HG02623 (cell line): ENCODE results near the gene UGGT1.

Experiments
- ATAC-seq: cut with Tn5 transposase; IDR thresholded peaks from one replicate; pipeline ENCODE4 v1.9.1; 2021; ENCODE audit warnings: moderate library complexity; ENCODE audit not compliant: unreplicated experiment

Gene UGGT1

DNA sequence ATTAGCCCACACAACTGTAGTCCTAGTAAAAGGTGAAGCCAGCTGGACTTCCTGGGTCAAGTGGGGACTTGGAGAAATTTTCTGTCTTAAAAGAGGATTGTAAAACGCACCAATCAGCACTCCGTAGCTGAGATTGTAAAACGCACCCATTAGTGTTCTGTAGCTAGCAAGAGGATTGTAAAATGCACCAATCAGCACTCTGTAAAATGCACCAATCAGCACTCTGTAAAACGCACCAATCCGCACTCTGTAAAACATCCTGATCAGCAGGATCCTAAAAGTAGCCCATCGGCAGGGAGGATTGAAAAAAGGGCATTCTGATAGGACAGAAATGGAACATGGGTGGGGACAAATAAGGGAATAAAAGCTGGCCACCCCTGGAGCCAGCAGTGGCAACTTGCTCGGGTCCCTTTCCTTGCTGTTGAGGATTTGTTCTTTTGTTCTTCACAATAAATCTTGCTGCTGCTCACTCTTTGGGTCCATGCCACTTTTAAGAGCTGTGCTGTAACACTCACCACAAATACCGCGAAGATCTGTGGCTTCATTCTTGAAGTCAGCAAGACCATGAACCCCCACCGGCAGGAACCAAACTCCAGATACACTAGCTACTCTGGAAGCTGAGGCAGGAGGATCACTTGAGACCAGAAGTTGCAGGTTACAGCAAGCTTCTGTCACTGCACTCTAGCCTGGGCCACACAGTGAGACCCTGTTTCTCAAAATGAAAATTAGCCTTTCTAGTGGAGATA, 125.1 kb downstream of the UGGT1 start:
- ATAC-seq = no peak

DNA sequence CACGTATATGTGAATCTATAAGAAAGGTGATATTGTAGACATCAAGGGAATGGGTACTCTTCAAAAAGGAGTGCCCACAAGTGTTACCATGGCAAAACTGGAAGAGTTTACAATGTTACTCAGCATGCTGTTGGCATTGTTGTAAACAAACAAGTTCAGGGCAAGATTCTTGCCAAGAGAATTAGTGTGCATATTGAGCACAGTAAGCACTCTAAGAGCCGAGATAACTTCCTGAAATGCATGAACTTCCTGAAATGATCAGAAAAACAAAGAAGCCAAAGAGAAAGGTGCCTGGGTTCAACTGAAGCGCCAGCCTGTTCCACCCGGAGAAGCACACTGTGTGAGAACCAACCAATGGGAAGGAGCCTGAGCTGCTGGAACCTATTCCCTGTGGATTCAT, 126.7 kb downstream of the UGGT1 start:
- no peak for ATAC-seq

- no peak for ATAC-seq
These were observed 128.9 kb downstream of the UGGT1 start for GRCh38 chr2:128219891-128220290.

DNA sequence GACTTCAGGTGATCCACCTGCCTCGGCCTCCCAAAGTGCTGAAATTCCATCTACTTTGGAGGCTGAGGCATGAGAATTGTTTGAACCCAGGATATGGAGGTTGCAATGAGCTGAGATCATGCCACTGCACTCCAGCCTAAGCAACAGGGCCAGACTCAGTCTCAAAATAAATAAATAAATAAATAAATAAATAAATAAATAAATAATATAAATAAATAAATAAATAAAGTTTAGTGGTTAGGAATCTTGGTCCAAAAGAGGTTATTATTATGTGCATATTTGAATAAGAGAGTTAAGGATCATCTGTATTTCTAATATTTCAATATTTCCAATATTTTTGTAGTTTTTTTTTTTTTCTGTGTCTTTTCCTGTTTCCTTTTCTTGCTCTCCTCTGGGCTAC, 136.9 kb downstream of the UGGT1 start:
- no peak for ATAC-seq

GRCh38 chr2:128228894-128229293, 137.9 kb downstream of the UGGT1 start:
- ATAC-seq = no peak

GRCh38 chr2:128232965-128233789, 142.2 kb downstream of the UGGT1 start:
- ATAC-seq = peak; percentile 96

DNA sequence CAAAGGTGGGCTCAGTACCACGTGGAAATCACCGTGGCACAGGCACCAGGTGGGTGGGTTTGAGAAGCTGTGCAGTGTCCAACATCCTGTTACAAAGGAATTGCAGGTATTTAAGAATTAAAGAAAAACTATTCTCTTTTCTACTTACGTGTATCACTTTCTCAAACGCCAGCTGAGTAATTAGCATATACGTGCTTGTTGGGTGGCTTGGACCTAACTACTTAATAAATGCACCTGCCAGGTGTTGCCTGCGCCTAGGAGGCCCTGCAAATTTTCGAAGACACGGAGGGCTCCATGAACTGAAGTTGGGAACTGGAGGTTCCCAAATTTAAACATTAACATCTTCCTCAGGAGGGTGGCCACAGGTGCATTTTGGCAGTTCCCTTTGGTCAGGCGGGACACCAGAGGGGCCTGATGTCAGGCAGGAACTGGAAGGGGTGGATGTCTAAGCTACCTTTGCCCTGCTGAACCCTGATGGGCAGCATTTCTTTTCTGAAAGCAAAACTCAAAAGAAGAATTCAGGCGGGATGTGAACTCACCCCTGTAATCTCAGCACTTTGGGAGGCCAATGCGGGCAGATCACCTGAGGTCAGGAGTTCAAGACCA, 142.9 kb downstream of the UGGT1 start:
- no peak for ATAC-seq

DNA sequence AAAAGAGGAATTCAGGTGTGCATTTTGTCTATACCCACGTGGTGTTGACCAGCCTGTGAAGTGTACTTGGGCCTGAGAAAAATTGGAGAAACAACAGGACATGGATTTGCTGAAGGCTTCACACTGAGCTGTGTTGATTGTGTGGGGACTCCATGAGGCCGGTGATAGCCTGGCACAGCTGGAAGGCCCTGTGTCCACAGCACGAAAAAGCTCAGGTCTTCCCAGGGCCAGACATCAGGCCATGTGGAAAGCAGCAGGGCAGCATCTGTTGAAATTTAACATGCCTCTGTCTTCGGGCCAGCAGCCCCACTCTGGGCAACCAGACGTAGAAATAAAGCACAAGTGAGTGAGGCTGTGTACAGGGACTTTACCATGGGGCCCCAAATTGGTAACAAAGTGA, 143.6 kb downstream of the UGGT1 start:
- ATAC-seq = no peak

DNA sequence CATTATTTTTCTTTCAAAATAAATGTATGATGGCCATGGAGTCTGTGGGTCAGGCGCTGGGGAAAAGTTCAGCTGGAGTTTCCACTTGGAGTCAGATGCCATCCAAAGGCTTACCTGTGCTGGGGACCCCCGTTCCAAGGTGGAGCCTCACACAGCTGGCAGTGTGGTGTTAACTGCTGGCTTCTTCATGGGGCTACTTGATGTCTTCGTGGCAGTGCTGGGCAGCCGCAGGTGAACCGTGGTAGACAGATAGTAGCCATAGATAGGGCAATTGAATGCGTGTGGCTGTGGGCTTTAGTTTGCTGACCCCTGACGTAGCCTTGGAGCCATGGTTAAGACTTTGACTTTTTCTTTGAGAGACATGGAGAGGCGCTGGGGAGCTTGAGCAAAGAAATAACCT, 144.6 kb downstream of the UGGT1 start:
- ATAC-seq = no peak

- ATAC-seq = no peak
These were observed 145.6 kb downstream of the UGGT1 start for GRCh38 chr2:128236491-128237035.

- ATAC-seq = no peak
These were observed 146.1 kb downstream of the UGGT1 start for GRCh38 chr2:128237081-128237534.

- ATAC-seq = no peak
These were observed 147.1 kb downstream of the UGGT1 start for GRCh38 chr2:128237911-128238697.

GRCh38 chr2:128241896-128242295, 150.9 kb downstream of the UGGT1 start:
- no peak for ATAC-seq
